ENCODE results near the gene C17orf100.

GRCh38 chr17:6639586-6640535, 11.7 kb upstream of the C17orf100 start:
- no peak for TF ChIP-seq POLR2A (IDR thresholded peaks at IDR 0.05)
- no peak for TF ChIP-seq CTCF (IDR thresholded peaks at IDR 0.05)

Data from esophagus squamous epithelium (tissue), 4 donors.